ENCODE data around the gene DOCK9.

GRCh38 chr13:98976338-98976737 lies 1.5 kb downstream of the DOCK9 start:
- no peak for TF ChIP-seq POLR2A (IDR thresholded peaks at IDR 0.05)
- no peak for TF ChIP-seq CTCF (IDR thresholded peaks at IDR 0.05)
- TF ChIP-seq POLR2AphosphoS5 (IDR thresholded peaks at IDR 0.05): no peak

Data from upper lobe of left lung (tissue), 4 donors.